ENCODE data around the gene FIGNL2. TPM values are rescaled to one million over a fixed set of nuclear protein-coding genes. Genes with fewer than 3 reads are reported as not detected.

FIGNL2 gene
- total RNA-seq, 4 donors from 2014 or later = 1.7 to 2.7 TPM; not detected in 2

DNA sequence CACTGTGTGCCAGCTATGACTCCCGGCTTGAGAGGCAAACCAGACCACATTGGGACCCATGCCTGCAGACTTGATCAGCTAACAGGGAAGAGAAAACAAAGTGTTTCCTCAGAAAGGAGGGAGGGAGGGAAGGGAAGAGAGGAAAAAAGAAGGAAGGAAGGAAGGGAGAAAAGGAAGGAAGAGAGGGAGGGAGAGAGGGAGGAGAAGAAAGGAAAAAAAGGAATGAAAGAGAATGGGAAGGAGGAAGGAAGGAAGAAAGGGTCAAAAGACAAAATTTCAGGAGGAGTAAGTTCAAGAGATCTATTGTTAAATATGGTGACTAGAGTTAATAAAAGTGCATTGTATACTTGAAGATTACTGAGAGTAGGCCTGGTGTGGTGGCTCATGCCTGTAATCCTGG, 18.9 kb downstream of the FIGNL2 start:
- H3K36me3 ChIP-seq = no peaks in the 10 kb centered on the region
- no peaks in the 10 kb centered on the region for H3K27me3 ChIP-seq
- H3K9me3 ChIP-seq = no peaks in the 10 kb centered on the region
- H3K27ac ChIP-seq = no peak overlapping the region
- intact Hi-C loops (cut with DNase I; ENCODE audit: low total_unique reads) = no loop called here
- no peak overlapping the region for H3K4me3 ChIP-seq
- DNase-seq = no peak
- TF ChIP-seq POLR2A (IDR thresholded peaks at IDR 0.05) (no peak), CTCF (IDR thresholded peaks at IDR 0.05) (no peak)
- H3K4me1 ChIP-seq = no peaks in the 10 kb centered on the region

GRCh38 chr12:51829011-51829481, 19.5 kb downstream of the FIGNL2 start:
- H3K9me3 ChIP-seq = no peaks in the 10 kb centered on the region
- no peak for TF ChIP-seq CTCF (IDR thresholded peaks at IDR 0.05)
- TF ChIP-seq POLR2A (IDR thresholded peaks at IDR 0.05) = no peak
- no peak overlapping the region for H3K27ac ChIP-seq
- H3K27me3 ChIP-seq = no peaks in the 10 kb centered on the region
- no peak overlapping the region for H3K4me3 ChIP-seq
- H3K36me3 ChIP-seq = no peaks in the 10 kb centered on the region
- DNase-seq = no peak
- no peaks in the 10 kb centered on the region for H3K4me1 ChIP-seq
- intact Hi-C loops (cut with DNase I; ENCODE audit: low total_unique reads) = no loop called here

GRCh38 chr12:51827925-51828818, 20.3 kb downstream of the FIGNL2 start:
- Histone ChIP-seq H3K4me3 (no peak overlapping the region), H3K4me1 (no peaks in the 10 kb centered on the region), H3K36me3 (no peaks in the 10 kb centered on the region), H3K9me3 (no peaks in the 10 kb centered on the region), H3K27me3 (no peaks in the 10 kb centered on the region), H3K27ac (no peak overlapping the region)
- DNase-seq = no peak
- intact Hi-C loops (cut with DNase I; ENCODE audit: low total_unique reads) = no loop called here
- no peak for TF ChIP-seq CTCF (IDR thresholded peaks at IDR 0.05)
- no peak for TF ChIP-seq POLR2A (IDR thresholded peaks at IDR 0.05)

- no peaks in the 10 kb centered on the region for H3K4me1 ChIP-seq
- H3K4me3 ChIP-seq = no peak overlapping the region
- no peaks in the 10 kb centered on the region for H3K9me3 ChIP-seq
- DNase-seq = no peak
- H3K27me3 ChIP-seq = no peaks in the 10 kb centered on the region
- intact Hi-C loops (cut with DNase I; ENCODE audit: low total_unique reads) = no loop called here
- no peak overlapping the region for H3K27ac ChIP-seq
- no peaks in the 10 kb centered on the region for H3K36me3 ChIP-seq
- no peak for TF ChIP-seq POLR2A (IDR thresholded peaks at IDR 0.05)
- TF ChIP-seq CTCF (IDR thresholded peaks at IDR 0.05) = no peak
Observed at GRCh38 chr12:51826881-51827280, 21.6 kb downstream of the FIGNL2 start.

DNA sequence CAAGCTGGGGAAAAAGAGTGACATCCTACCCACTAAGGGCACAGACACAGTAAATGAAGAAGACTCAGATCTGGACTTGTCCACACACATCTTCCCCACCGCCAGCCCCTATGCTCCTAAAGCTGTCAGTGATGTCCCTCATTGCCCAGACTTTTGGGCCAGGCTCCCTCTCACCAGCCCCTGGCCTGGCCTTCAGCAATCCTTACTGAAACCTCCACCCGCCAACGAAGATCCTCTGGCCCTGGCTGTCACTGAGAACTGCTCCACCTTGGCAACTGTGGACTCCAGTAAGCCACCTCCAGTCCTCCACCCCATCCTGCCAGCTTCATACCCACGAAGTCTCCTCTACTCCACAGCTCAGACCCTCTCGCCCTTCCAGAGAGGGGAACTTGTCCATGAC, 23.3 kb downstream of the FIGNL2 start:
- intact Hi-C loops (cut with DNase I; ENCODE audit: low total_unique reads) = no loop called here
- no peaks in the 10 kb centered on the region for H3K36me3 ChIP-seq
- H3K4me1 ChIP-seq = no peaks in the 10 kb centered on the region
- no peak overlapping the region for H3K27ac ChIP-seq
- H3K27me3 ChIP-seq = no peaks in the 10 kb centered on the region
- TF ChIP-seq POLR2A (IDR thresholded peaks at IDR 0.05) = no peak
- H3K9me3 ChIP-seq = no peaks in the 10 kb centered on the region
- no peak overlapping the region for H3K4me3 ChIP-seq
- DNase-seq = no peak

Measured in uterus (tissue), 4 donors.